IMR-90 (cell line): ENCODE data around the gene TAF8. TPM values are rescaled to one million over a fixed set of nuclear protein-coding genes. Genes with fewer than 3 reads are reported as not detected.

Source experiments
- ATAC-seq: fragments of 200-7000 bp; cut with Tn5 transposase; 2 replicates; pipeline ENCODE4 v1.9.1; 2020; ENCODE audit warnings: low read depth, mild to moderate bottlenecking, moderate library complexity
- BruUV-seq: library from RNA; stranded (reverse); fragments of 400-500 nt; replicated peaks from 2 replicates; lab custom pipeline; 2021; lab: Mats Ljungman, UMichigan
- CTCF ChIA-PET: fragments of 300-600 bp; formaldehyde crosslinking; extraction: SDS; loops from one replicate; lab custom pipeline; 2021; ENCODE audit warnings: antibody characterized with exemption; lab: Yijun Ruan, JAX
- POLR2A ChIA-PET: fragments of 300-600 bp; sonication (Branson Sonifier 250); formaldehyde crosslinking; loops from one replicate; lab custom pipeline; 2022; ENCODE audit warnings: antibody characterized with exemption; ENCODE audit not compliant: unreplicated experiment; lab: Charles Lee
- DNase-seq: peaks from one replicate; pipeline ENCODE4 v3.0.0; 2013
- H2AFZ ChIP-seq: replicated peaks from 2 replicates; pipeline ENCODE3; 2013; ENCODE audit warnings: low read length, mild to moderate bottlenecking; ENCODE audit not compliant: poor library complexity
- H2AK5ac ChIP-seq: 2 replicates; pipeline ENCODE4 v1.6.1; 2013; ENCODE audit warnings: low read depth, low read length, inconsistent platforms
- H2AK9ac ChIP-seq: replicated peaks from 2 replicates; pipeline ENCODE3; 2013; ENCODE audit warnings: mild to moderate bottlenecking, low read depth, low read length, moderate library complexity; ENCODE audit not compliant: poor library complexity
- H2BK120ac ChIP-seq: 2 replicates; pipeline ENCODE4 v1.6.1; 2013; ENCODE audit warnings: low read depth, low read length, inconsistent platforms
- H2BK15ac ChIP-seq: 3 replicates; pipeline ENCODE4 v1.6.1; 2013; ENCODE audit warnings: low read depth, low read length, inconsistent platforms
- H2BK20ac ChIP-seq: 2 replicates; pipeline ENCODE4 v1.6.1; 2013; ENCODE audit warnings: low read depth, mild to moderate bottlenecking, inconsistent platforms, low read length, moderate library complexity
- H2BK5ac ChIP-seq: 2 replicates; pipeline ENCODE4 v1.6.1; 2013; ENCODE audit warnings: mild to moderate bottlenecking, low read depth, low read length, inconsistent platforms; ENCODE audit not compliant: poor library complexity, severe bottlenecking
- H3K14ac ChIP-seq: replicated peaks from 2 replicates; pipeline ENCODE4 v1.6.1; 2013; ENCODE audit warnings: low read depth, low read length, inconsistent platforms
- H3K18ac ChIP-seq: 2 replicates; pipeline ENCODE4 v1.6.1; 2013; ENCODE audit warnings: low read depth, low read length, control low read depth
- H3K23ac ChIP-seq: 2 replicates; pipeline ENCODE4 v1.6.1; 2013; ENCODE audit warnings: low read depth, low read length, inconsistent platforms
- H3K27ac ChIP-seq: 2 replicates; pipeline ENCODE4 v1.5.1; 2013; ENCODE audit warnings: mild to moderate bottlenecking, control low read depth, low read length; ENCODE audit not compliant: insufficient read depth
- H3K27me3 ChIP-seq: 2 replicates; pipeline ENCODE4 v1.6.1; 2013; ENCODE audit warnings: low read length; ENCODE audit not compliant: control insufficient read depth, insufficient read depth
- H3K36me3 ChIP-seq: 2 replicates; pipeline ENCODE4 v1.6.1; 2013; ENCODE audit warnings: low read length, mixed read lengths; ENCODE audit not compliant: control insufficient read depth, insufficient read depth
- H3K4ac ChIP-seq: 2 replicates; pipeline ENCODE4 v1.6.1; 2013; ENCODE audit warnings: low read depth, low read length, inconsistent platforms
- H3K4me1 ChIP-seq: 2 replicates; pipeline ENCODE4 v1.6.1; 2013; ENCODE audit warnings: low read length, mixed read lengths; ENCODE audit not compliant: control insufficient read depth, insufficient read depth
- H3K4me2 ChIP-seq: 2 replicates; pipeline ENCODE4 v1.6.1; 2013; ENCODE audit warnings: low read depth, mild to moderate bottlenecking, control low read depth, low read length, moderate library complexity
- H3K4me3 ChIP-seq: 2 replicates; pipeline ENCODE4 v1.5.1; 2013; ENCODE audit warnings: low read depth, mild to moderate bottlenecking, control low read depth, low read length, moderate library complexity; ENCODE audit not compliant: insufficient read depth
- H3K56ac ChIP-seq: 2 replicates; pipeline ENCODE4 v1.6.1; 2013; ENCODE audit warnings: low read length, inconsistent platforms; ENCODE audit not compliant: insufficient read depth; ENCODE audit errors: extremely low read depth
- H3K79me1 ChIP-seq, 2 experiments: 2 replicates each; pipeline ENCODE4 v1.6.1; 2013; ENCODE audit warnings: low read length in 2 of 2, inconsistent platforms in 1 of 2, low read depth in 1 of 2
- H3K9ac ChIP-seq: 2 replicates; pipeline ENCODE4 v1.6.1; 2013; ENCODE audit warnings: low read depth, low read length, control low read depth
- H3K9me1 ChIP-seq: 2 replicates; pipeline ENCODE4 v1.6.1; 2013; ENCODE audit warnings: low read length, inconsistent platforms; ENCODE audit not compliant: insufficient read depth
- H3K9me3 ChIP-seq: 2 replicates; pipeline ENCODE4 v1.6.1; 2013; ENCODE audit warnings: low read length; ENCODE audit not compliant: control insufficient read depth, insufficient read depth
- H4K20me1 ChIP-seq: 2 replicates; pipeline ENCODE4 v1.6.1; 2013; ENCODE audit warnings: low read length, inconsistent platforms; ENCODE audit not compliant: insufficient read depth
- H4K5ac ChIP-seq: 2 replicates; pipeline ENCODE4 v1.6.1; 2013; ENCODE audit warnings: mild to moderate bottlenecking, low read depth, low read length, control low read depth
- H4K8ac ChIP-seq, 2 experiments: 2 replicates each; pipeline ENCODE4 v1.6.1; 2013; ENCODE audit warnings: low read depth in 2 of 2, low read length in 2 of 2, control low read depth in 1 of 2, inconsistent platforms in 1 of 2
- H4K91ac ChIP-seq: 2 replicates; pipeline ENCODE4 v1.6.1; 2013; ENCODE audit warnings: low read depth, low read length, inconsistent platforms; ENCODE audit not compliant: insufficient read depth
- FOS ChIP-seq: fragments of 150-350 bp; IDR thresholded peaks from 2 replicates; pipeline ENCODE4 v1.6.1; 2016; ENCODE audit warnings: low read depth, low read length
- MAFK ChIP-seq: IDR thresholded peaks from 2 replicates; pipeline ENCODE4 v1.6.1; 2012; ENCODE audit warnings: low read depth, low read length, improper control_type of control experiment
- MAZ ChIP-seq: IDR thresholded peaks from 2 replicates; pipeline ENCODE4 v1.6.1; 2012; ENCODE audit warnings: low read depth, mild to moderate bottlenecking, low read length, improper control_type of control experiment, moderate library complexity, borderline replicate concordance
- NFE2L2 ChIP-seq: fragments of 150-350 bp; IDR thresholded peaks from 2 replicates; pipeline ENCODE4 v1.6.1; 2016; ENCODE audit warnings: low read depth, mild to moderate bottlenecking, low read length
- POLR2A ChIP-seq: IDR thresholded peaks from 2 replicates; pipeline ENCODE4 v1.6.1; 2012; ENCODE audit warnings: mild to moderate bottlenecking, low read depth, low read length
- RAD21 ChIP-seq: IDR thresholded peaks from 2 replicates; pipeline ENCODE4 v1.6.1; 2012; ENCODE audit warnings: low read length, improper control_type of control experiment
- SMC3 ChIP-seq: fragments of 150-350 bp; IDR thresholded peaks from 2 replicates; pipeline ENCODE4 v1.6.1; 2016; ENCODE audit warnings: low read depth, mild to moderate bottlenecking, antibody characterized with exemption, low read length, moderate library complexity
- WGBS, 2 experiments: methylation state at CpG; one replicate each; pipeline versions ENCODE4 v1.1.5 to v1.1.7; 2013; ENCODE audit warnings: missing lambda C conversion rate in 2 of 2; ENCODE audit not compliant: insufficient read length in 1 of 2; ENCODE audit errors: extremely low coverage in 2 of 2; 5-methylcytosine and 5-hydroxymethylcytosine counted together
- dilution Hi-C: fragments of 300-500 bp; cut with HindIII; formaldehyde crosslinking; loops from one replicate; pipeline ENCODE4 v1.14.3; 2018; ENCODE audit warnings: low sequenced_read_pairs; ENCODE audit not compliant: unreplicated experiment
- in situ Hi-C: fragments of 300-500 bp; cut with MboI; formaldehyde crosslinking; loops from 3 replicates; pipeline ENCODE4 v1.14.3; 2019; ENCODE audit warnings: low sequenced_read_pairs, inconsistent platforms, mixed read lengths
- intact Hi-C: fragments of 100-400 bp; cut with micrococcal nuclease; formaldehyde crosslinking; loops from 2 replicates; pipeline ENCODE4 v1.10.0; 2022
- polyA plus RNA-seq, 3 experiments: library from polyadenylated mRNA; depleted of rRNA; stranded (reverse); fragments of >200 nt; gene quantifications; 2 replicates each; pipeline ENCODE4 v1.2.3, GENCODE V29; 2012; ENCODE audit warnings: low replicate concordance in 1 of 3
- total RNA-seq: library from RNA; depleted of rRNA; stranded (reverse); fragments of >200 nt; gene quantifications from 2 replicates; pipeline ENCODE4 v1.2.3, GENCODE V29; 2012
- TF ChIP-seq, protein P1 (sequence below): conservative IDR thresholded peaks from 2 replicates; pipeline ENCODE4 v1.5.1; 2012; ENCODE audit warnings: mild to moderate bottlenecking, low read depth, low read length, improper control_type of control experiment

TAF8 gene
- total and polyA plus RNA-seq, 2 of the 4 experiments (the other 2 are of a cell fraction): 14.3 to 22.8 TPM

DNA sequence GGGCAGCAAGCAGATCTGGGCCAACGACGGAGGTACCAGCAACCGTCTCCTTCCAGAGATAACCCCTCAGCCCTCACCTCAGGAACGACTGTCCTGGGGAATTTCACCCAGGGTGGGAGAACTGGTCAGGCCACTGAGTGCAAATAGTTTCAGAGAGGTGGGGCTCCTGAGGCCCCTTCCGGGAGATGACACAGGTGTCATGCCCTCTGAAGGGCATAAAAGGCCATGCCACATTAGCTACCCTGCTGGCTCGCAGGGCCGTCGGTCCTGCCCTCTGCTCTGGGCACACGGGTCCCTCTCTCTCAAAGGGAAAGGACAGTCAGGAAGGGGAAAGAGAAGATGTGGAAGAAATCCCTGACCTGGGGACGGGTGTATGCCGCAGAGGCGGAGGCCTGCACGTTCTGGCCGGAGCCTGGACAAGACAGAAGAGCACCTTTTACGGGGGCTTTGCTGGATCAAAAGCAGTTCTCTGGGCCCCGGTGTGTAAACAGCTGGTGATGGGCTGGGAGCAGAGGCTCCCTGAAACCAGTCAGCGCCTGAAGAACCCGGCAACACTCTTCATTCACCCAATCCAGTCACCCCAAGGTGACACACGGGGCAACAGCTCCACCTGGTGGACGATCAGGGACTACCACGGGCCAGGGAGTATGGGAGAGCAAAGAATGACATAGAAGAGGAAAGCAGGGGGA lies 6.4 kb upstream of the TAF8 start:
- Histone ChIP-seq H4K20me1 (no peaks in the 10 kb centered on the region), H2AK9ac (peak overlapping the region; percentile 83), H4K5ac (no peak overlapping the region), H4K8ac (peak overlapping the region in 1 of 2 experiments; percentile 46; a peak in 2 of 4 replicates), H2AFZ (peak overlapping the region; percentile 91), H2AK5ac (peak overlapping the region; percentile 64), H3K4me2 (no peak overlapping the region), H3K56ac (no peak overlapping the region), H3K79me1 (no peaks in the 10 kb centered on the region), H3K4me1 (peaks cover 21% of the 10 kb centered on the region), H3K9me1 (peaks cover 3% of the 10 kb centered on the region; the same call in 1 of the 2 replicates), H2BK120ac (peak overlapping the region; percentile 57), H2BK20ac (no peak overlapping the region), H2BK15ac (peak overlapping the region; percentile 10; the same call in 1 of the 3 replicates), H3K36me3 (no peaks in the 10 kb centered on the region), H2BK5ac (no peak overlapping the region), H3K9me3 (no peaks in the 10 kb centered on the region), H4K91ac (peak overlapping the region; percentile 56), H3K4me3 (no peak overlapping the region), H3K14ac (no peak overlapping the region), H3K27me3 (no peaks in the 10 kb centered on the region; the same call in 1 of the 2 replicates), H3K9ac (no peak overlapping the region), H3K4ac (peak overlapping the region; percentile 39), H3K23ac (no peak overlapping the region), H3K27ac (no peak overlapping the region), H3K18ac (no peak overlapping the region)
- dilution Hi-C loops: loop anchor here (10.0 kb wide), 1 partner anchor 119 kb away; the partner anchor contains the start of genes BYSL and MED20
- POLR2A ChIA-PET: no interaction called here
- BruUV-seq: no TSS peak
- 70% methylated on average over 6 of the region's 21 CpGs; no CpG with 5 or more reads in 1 of the 2 experiments for WGBS, 2 experiments
- intact Hi-C loops: loop anchor here (1.0 to 10.0 kb wide), 8 partner anchors 103 to 679 kb away; partner anchors contain the start of genes BYSL, CCND3, MED20 and PRICKLE4
- ATAC-seq: peak; percentile 76
- peak; percentile 79 for DNase-seq
- TF ChIP-seq, protein P1, sequence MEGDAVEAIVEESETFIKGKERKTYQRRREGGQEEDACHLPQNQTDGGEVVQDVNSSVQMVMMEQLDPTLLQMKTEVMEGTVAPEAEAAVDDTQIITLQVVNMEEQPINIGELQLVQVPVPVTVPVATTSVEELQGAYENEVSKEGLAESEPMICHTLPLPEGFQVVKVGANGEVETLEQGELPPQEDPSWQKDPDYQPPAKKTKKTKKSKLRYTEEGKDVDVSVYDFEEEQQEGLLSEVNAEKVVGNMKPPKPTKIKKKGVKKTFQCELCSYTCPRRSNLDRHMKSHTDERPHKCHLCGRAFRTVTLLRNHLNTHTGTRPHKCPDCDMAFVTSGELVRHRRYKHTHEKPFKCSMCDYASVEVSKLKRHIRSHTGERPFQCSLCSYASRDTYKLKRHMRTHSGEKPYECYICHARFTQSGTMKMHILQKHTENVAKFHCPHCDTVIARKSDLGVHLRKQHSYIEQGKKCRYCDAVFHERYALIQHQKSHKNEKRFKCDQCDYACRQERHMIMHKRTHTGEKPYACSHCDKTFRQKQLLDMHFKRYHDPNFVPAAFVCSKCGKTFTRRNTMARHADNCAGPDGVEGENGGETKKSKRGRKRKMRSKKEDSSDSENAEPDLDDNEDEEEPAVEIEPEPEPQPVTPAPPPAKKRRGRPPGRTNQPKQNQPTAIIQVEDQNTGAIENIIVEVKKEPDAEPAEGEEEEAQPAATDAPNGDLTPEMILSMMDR: peak; percentile 96
- peak; percentile 99 for TF ChIP-seq RAD21
- no peak for TF ChIP-seq NFE2L2
- peak; percentile 99 for TF ChIP-seq SMC3
- TF ChIP-seq POLR2A: peak; percentile 66
- 0 out of 2 replicates have a peak, but pooled peaks have one; percentile 3 for TF ChIP-seq FOS
- TF ChIP-seq MAZ: peak; percentile 40; the same call in 1 of the 2 replicates
- no peak for TF ChIP-seq MAFK
- CTCF ChIA-PET: interaction anchor here (0.6 to 1.9 kb wide), 10 partner anchors 10 to 257 kb away, joined by 3 to 6 read pairs (median 4); partner anchors contain the start of gene TOMM6
- in situ Hi-C loops: loop anchor here (5.0 kb wide), 2 partner anchors 107 to 197 kb away; no protein-coding TSS in a partner anchor
